Upper lobe of left lung (tissue), 4 donors: ENCODE results near the gene SMYD2.

Experiments used
- CTCF ChIP-seq, 6 experiments: fragments of 450-650 bp in 4 of 6; fragments of 200-600 bp in 2 of 6; sonication (generic) in 2 of 6; IDR thresholded peaks; one replicate each; pipeline ENCODE4 v1.5.1; 2016 to 2019; ENCODE audit warnings: antibody characterized with exemption in 6 of 6
- EP300 ChIP-seq, 4 donors: sonication (generic); formaldehyde crosslinking; IDR thresholded peaks; one replicate each; pipeline ENCODE4 v1.5.1; 2017; ENCODE audit warnings: antibody characterized with exemption in 4 of 4, control low read depth in 2 of 4
- POLR2A ChIP-seq, 4 donors: fragments of 450-650 bp; IDR thresholded peaks; one replicate each; pipeline ENCODE4 v1.5.1; 2016 to 2017; ENCODE audit warnings: antibody characterized with exemption in 4 of 4, mild to moderate bottlenecking in 2 of 4
- POLR2AphosphoS5 ChIP-seq, 2 donors: sonication (generic); formaldehyde crosslinking; IDR thresholded peaks; one replicate each; pipeline ENCODE4 v1.5.1; 2017; ENCODE audit warnings: antibody characterized with exemption in 2 of 2

- no peak for TF ChIP-seq CTCF (IDR thresholded peaks at IDR 0.05)
- TF ChIP-seq POLR2AphosphoS5 (IDR thresholded peaks at IDR 0.05), result no peak
- TF ChIP-seq EP300 (IDR thresholded peaks at IDR 0.05), result no peak
- TF ChIP-seq POLR2A (IDR thresholded peaks at IDR 0.05), result no peak
Measured at GRCh38 chr1:214338212-214338611, 57.3 kb downstream of the SMYD2 start.
